Measurements from ENCODE around the gene STX8. TPM values are rescaled to one million over a fixed set of nuclear protein-coding genes. Genes with fewer than 3 reads are reported as not detected.

The STX8 gene
- total RNA-seq, 4 donors from 2014 or later = 69.7 to 129 (median 89.6) TPM

GRCh38 chr17:9279893-9280292 lies 295.7 kb downstream of the STX8 start:
- TF ChIP-seq CTCF (IDR thresholded peaks at IDR 0.05; ENCODE audit: low read depth) = no peak

DNA sequence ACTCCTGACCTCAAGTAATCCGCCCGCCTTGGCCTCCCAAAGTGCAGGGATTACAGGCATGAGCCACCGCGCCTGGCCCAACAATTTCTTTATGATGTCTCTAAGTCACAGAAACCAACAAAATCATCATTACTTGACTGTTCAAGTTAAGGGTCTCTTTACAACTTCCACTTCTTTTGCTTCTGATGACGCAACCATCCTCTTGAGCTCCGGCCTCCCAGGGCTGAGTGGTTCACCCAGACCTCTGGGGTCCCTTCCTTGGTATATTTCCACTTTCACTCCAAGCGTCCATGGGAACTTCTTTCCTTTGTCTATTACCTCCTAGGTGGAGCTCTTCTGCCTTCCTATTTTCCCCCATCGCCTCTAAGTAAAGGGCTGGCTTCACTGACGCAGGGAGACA lies 300.6 kb downstream of the STX8 start:
- no peak for TF ChIP-seq CTCF (IDR thresholded peaks at IDR 0.05; ENCODE audit: low read depth)

- no peak for TF ChIP-seq CTCF (IDR thresholded peaks at IDR 0.05; ENCODE audit: low read depth)
Measured at GRCh38 chr17:9273428-9274391, 301.9 kb downstream of the STX8 start.

- TF ChIP-seq CTCF (IDR thresholded peaks at IDR 0.05; ENCODE audit: low read depth) = no peak
Measured at GRCh38 chr17:9272501-9273200, 303.0 kb downstream of the STX8 start.

- no peak for TF ChIP-seq CTCF (IDR thresholded peaks at IDR 0.05; ENCODE audit: low read depth)
Measured at GRCh38 chr17:9271989-9272388, 303.6 kb downstream of the STX8 start.

- no peak for TF ChIP-seq CTCF (IDR thresholded peaks at IDR 0.05; ENCODE audit: low read depth)
Measured at GRCh38 chr17:9270921-9271320, 304.7 kb downstream of the STX8 start.

- TF ChIP-seq CTCF (IDR thresholded peaks at IDR 0.05; ENCODE audit: low read depth) = no peak
Measured at GRCh38 chr17:9269350-9270035, 306.1 kb downstream of the STX8 start.

Data from subcutaneous adipose tissue (tissue), 4 donors.